ENCODE results near the gene OR2T10. TPM values are rescaled to one million over a fixed set of nuclear protein-coding genes. Genes with fewer than 3 reads are reported as not detected.
"Not testable (repeated sequence)": the region's sequence is repeated elsewhere in the genome, so short reads cannot be mapped to it uniquely, and the experiment has no call there.

The OR2T10 gene
- total and polyA plus RNA-seq, 9 donors, result not detected

DNA sequence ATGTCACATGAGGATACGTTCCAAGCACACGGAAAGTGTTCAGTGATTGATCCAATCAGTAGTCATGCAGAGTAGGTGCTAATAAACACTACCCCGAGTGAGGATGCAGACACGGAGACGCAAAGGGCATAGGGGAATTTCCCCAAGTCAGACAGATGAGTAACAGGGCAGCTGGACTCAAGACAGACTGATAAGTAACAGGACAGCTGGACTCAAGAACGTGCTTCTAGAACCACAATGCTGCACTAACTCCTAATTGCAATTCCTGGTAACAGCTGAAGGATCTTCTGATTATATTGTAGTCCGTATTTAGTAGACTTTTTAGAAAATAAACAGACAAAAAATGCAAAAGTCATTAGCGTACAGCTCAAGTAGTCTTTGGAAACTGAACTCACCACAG, 1.9 kb upstream of the OR2T10 start:
- Histone ChIP-seq H3K4me1 (ENCODE audit: control insufficient read depth, insufficient read depth, low read length) (no peaks in the 10 kb centered on the region), H3K4me3 (ENCODE audit: low read length) (no peak overlapping the region), H3K9me3 (replicated peaks; ENCODE audit: control insufficient read depth, low read depth, low read length) (peaks cover 30% of the 10 kb centered on the region), H3K27ac (ENCODE audit: low read length) (no peak overlapping the region), H3K36me3 (ENCODE audit: control insufficient read depth, insufficient read depth, low read length) (no peaks in the 10 kb centered on the region), H3K27me3 (ENCODE audit: control insufficient read depth, insufficient read depth, low read length) (no peaks in the 10 kb centered on the region)
- WGBS (ENCODE audit: insufficient coverage), result 79% methylated on average over 6 of the region's 8 CpGs
- no peak for DNase-seq

- no CpG with 5 or more reads among the region's 2 CpGs for WGBS (ENCODE audit: insufficient coverage)
- Histone ChIP-seq H3K9me3 (replicated peaks; ENCODE audit: control insufficient read depth, low read depth, low read length) (peaks cover 34% of the 10 kb centered on the region), H3K4me3 (ENCODE audit: low read length) (no peak overlapping the region), H3K27ac (ENCODE audit: low read length) (no peak overlapping the region), H3K36me3 (ENCODE audit: control insufficient read depth, insufficient read depth, low read length) (no peaks in the 10 kb centered on the region), H3K4me1 (ENCODE audit: control insufficient read depth, insufficient read depth, low read length) (no peaks in the 10 kb centered on the region), H3K27me3 (ENCODE audit: control insufficient read depth, insufficient read depth, low read length) (no peaks in the 10 kb centered on the region)
- DNase-seq, result no peak
These were observed 885 bp downstream of the OR2T10 start for GRCh38 chr1:248596615-248597014.

GRCh38 chr1:248593226-248593625, 4.3 kb downstream of the OR2T10 start:
- WGBS (ENCODE audit: insufficient coverage), result 90% methylated on average over 5 of the region's 5 CpGs
- no peaks in the 10 kb centered on the region for H3K4me1 ChIP-seq (ENCODE audit: control insufficient read depth, insufficient read depth, low read length)
- DNase-seq, result no peak

DNA sequence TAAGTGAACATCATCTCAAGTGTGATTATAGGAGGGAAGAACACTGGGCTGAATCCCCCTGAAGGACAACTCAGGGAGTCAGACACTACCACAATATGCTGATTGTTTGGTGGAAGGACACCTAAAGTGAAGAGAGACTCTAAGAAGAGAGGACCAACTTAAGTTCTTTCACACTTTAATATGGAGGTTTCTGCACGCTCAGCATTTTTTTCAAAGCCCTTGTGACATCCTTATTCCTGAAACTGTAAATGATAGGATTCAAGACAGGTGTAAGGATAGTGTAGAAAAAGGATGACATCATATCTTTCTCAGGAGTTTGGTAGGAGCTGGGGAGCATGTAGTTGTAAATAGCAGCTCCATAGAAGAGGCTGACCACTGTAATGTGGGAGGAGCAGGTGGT, 4.8 kb downstream of the OR2T10 start:
- H3K9me3 ChIP-seq (replicated peaks; ENCODE audit: control insufficient read depth, low read depth, low read length), result peaks cover 20% of the 10 kb centered on the region
- no peak for DNase-seq
- no CpG with 5 or more reads among the region's 1 CpG for WGBS (ENCODE audit: insufficient coverage)
- no peaks in the 10 kb centered on the region for H3K36me3 ChIP-seq (ENCODE audit: control insufficient read depth, insufficient read depth, low read length)
- H3K4me3 ChIP-seq (ENCODE audit: low read length), result no peak overlapping the region
- no peaks in the 10 kb centered on the region for H3K4me1 ChIP-seq (ENCODE audit: control insufficient read depth, insufficient read depth, low read length)
- H3K27me3 ChIP-seq (ENCODE audit: control insufficient read depth, insufficient read depth, low read length), result no peaks in the 10 kb centered on the region
- no peak overlapping the region for H3K27ac ChIP-seq (ENCODE audit: low read length)

More at GRCh38 chr1:248593226-248593625, 4.3 kb downstream of the OR2T10 start:
- H3K27me3 ChIP-seq (ENCODE audit: control insufficient read depth, insufficient read depth, low read length), result no peaks in the 10 kb centered on the region
- H3K36me3 ChIP-seq (ENCODE audit: control insufficient read depth, insufficient read depth, low read length), result no peaks in the 10 kb centered on the region
- H3K9me3 ChIP-seq (replicated peaks; ENCODE audit: control insufficient read depth, low read depth, low read length), result peaks cover 22% of the 10 kb centered on the region
- H3K27ac ChIP-seq (ENCODE audit: low read length), result no peak overlapping the region
- no peak overlapping the region for H3K4me3 ChIP-seq (ENCODE audit: low read length)

DNA sequence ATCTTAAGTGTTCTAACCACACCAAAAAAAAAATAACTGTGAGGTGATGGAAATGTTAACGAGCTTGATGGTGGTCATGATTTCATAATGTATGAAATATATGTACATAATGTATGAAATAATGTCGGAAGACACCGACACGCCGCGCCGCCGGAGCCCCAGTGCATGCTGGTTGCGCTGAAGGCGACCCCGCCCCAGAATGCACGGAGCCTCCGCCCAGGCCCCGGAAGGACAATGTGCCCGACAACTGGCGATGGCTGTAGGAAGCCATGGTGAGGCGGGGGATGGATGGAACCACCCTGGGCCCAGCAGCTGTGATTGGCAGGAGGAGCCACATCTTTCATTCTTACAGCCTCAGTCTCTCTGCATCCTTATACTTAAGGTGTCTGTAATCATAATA, 7.4 kb downstream of the OR2T10 start:
- no peak overlapping the region for H3K27ac ChIP-seq (ENCODE audit: low read length)
- H3K36me3 ChIP-seq (ENCODE audit: control insufficient read depth, insufficient read depth, low read length), result no peaks in the 10 kb centered on the region
- 92% methylated on average over 11 of the region's 17 CpGs for WGBS (ENCODE audit: insufficient coverage)
- no peaks in the 10 kb centered on the region for H3K27me3 ChIP-seq (ENCODE audit: control insufficient read depth, insufficient read depth, low read length)
- H3K9me3 ChIP-seq (replicated peaks; ENCODE audit: control insufficient read depth, low read depth, low read length), result peaks cover 14% of the 10 kb centered on the region
- no peaks in the 10 kb centered on the region for H3K4me1 ChIP-seq (ENCODE audit: control insufficient read depth, insufficient read depth, low read length)
- no peak overlapping the region for H3K4me3 ChIP-seq (ENCODE audit: low read length)
- DNase-seq, result no peak

DNA sequence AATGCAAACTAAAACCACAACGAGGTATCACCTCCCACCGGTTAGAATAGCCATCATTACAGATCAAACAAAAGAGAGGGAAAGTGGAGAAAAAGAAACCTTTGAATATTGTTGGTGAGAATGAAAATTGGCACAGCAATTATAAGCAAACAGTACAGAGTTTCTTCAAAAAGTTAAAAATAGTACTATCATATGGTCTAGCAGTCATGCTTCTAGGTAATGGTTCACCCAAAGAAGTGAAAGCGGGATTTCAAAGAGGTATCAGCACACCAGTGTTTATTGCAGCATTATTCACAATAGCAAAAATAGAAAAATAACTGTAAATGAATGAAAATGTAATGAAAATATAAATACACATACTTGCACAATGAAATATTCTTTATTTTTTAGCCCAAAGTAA, 8.2 kb downstream of the OR2T10 start:
- Histone ChIP-seq H3K4me1 (ENCODE audit: control insufficient read depth, insufficient read depth, low read length) (no peaks in the 10 kb centered on the region), H3K4me3 (ENCODE audit: low read length) (no peak overlapping the region), H3K27me3 (ENCODE audit: control insufficient read depth, insufficient read depth, low read length) (no peaks in the 10 kb centered on the region), H3K27ac (ENCODE audit: low read length) (no peak overlapping the region), H3K9me3 (replicated peaks; ENCODE audit: control insufficient read depth, low read depth, low read length) (peaks cover 14% of the 10 kb centered on the region), H3K36me3 (ENCODE audit: control insufficient read depth, insufficient read depth, low read length) (no peaks in the 10 kb centered on the region)
- WGBS (ENCODE audit: insufficient coverage), result no CpG with 5 or more reads among the region's 3 CpGs
- no peak for DNase-seq

DNA sequence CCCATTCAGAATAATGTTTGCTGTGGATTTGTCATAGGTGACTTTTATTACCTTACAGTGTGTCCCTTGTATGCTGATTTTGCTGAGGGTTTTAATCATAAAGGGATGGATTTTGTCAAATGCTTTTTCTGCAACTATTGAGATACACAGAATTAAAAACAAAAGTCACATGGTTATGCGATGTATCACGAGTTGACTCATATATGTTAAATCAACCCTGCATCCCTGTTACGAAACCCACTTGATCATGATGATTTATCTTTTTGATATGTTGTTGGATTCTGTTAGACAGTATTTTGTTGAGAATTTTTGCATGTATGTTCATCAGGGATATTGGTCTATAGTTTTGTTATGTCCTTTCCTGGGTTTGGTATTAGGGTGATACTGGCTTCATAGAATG, 12.2 kb downstream of the OR2T10 start:
- no peak overlapping the region for H3K4me3 ChIP-seq (ENCODE audit: low read length)
- no peaks in the 10 kb centered on the region for H3K9me3 ChIP-seq (replicated peaks; ENCODE audit: control insufficient read depth, low read depth, low read length)
- no CpG with 5 or more reads among the region's 3 CpGs for WGBS (ENCODE audit: insufficient coverage)
- DNase-seq, result no peak
- H3K36me3 ChIP-seq (ENCODE audit: control insufficient read depth, insufficient read depth, low read length), result no peaks in the 10 kb centered on the region
- H3K27ac ChIP-seq (ENCODE audit: low read length), result no peak overlapping the region
- no peaks in the 10 kb centered on the region for H3K27me3 ChIP-seq (ENCODE audit: control insufficient read depth, insufficient read depth, low read length)
- H3K4me1 ChIP-seq (ENCODE audit: control insufficient read depth, insufficient read depth, low read length), result no peaks in the 10 kb centered on the region

- no peaks in the 10 kb centered on the region for H3K27me3 ChIP-seq (ENCODE audit: control insufficient read depth, insufficient read depth, low read length)
- H3K4me1 ChIP-seq (ENCODE audit: control insufficient read depth, insufficient read depth, low read length), result no peaks in the 10 kb centered on the region
- peaks cover 7% of the 10 kb centered on the region for H3K9me3 ChIP-seq (replicated peaks; ENCODE audit: control insufficient read depth, low read depth, low read length)
- no CpG with 5 or more reads among the region's 9 CpGs for WGBS (ENCODE audit: insufficient coverage)
- H3K27ac ChIP-seq (ENCODE audit: low read length), result no peak overlapping the region
- no peaks in the 10 kb centered on the region for H3K36me3 ChIP-seq (ENCODE audit: control insufficient read depth, insufficient read depth, low read length)
- H3K4me3 ChIP-seq (ENCODE audit: low read length), result no peak overlapping the region
- DNase-seq, result no peak
These were observed 21.1 kb downstream of the OR2T10 start for GRCh38 chr1:248576260-248576980.

DNA sequence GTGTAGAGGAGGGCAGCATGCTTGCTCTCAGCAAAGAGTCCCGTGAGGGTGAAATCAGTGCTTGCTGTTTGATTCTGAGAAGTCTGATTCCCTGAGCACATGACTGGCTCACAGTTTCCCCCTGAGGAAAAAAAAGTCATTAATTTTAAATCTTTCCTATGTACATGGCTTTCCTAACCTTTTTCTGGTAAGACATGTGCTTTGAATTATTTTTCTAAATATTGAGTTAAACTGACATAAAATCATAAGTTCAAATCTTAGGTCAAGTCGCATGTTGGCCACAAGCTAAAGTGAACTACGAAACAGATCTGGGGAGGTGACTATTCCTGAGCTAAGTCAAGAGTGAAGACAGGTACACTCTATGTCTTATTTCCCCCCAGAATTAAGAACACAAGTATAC, 22.8 kb downstream of the OR2T10 start, which contains the start of gene OR2T34:
TSS of gene OR2T34 (minus strand) at position 101 of the 400 bp plus-strand sequence. CDS start at position 101, 0 bp downstream.
- not testable (repeated sequence) for DNase-seq; H3K9me3 ChIP-seq (replicated peaks; ENCODE audit: control insufficient read depth, low read depth, low read length); H3K4me1 ChIP-seq (ENCODE audit: control insufficient read depth, insufficient read depth, low read length); H3K27me3 ChIP-seq (ENCODE audit: control insufficient read depth, insufficient read depth, low read length); H3K36me3 ChIP-seq (ENCODE audit: control insufficient read depth, insufficient read depth, low read length); H3K4me3 ChIP-seq (ENCODE audit: low read length); H3K27ac ChIP-seq (ENCODE audit: low read length)
- WGBS (ENCODE audit: insufficient coverage), result no CpG with 5 or more reads among the region's 3 CpGs

DNA sequence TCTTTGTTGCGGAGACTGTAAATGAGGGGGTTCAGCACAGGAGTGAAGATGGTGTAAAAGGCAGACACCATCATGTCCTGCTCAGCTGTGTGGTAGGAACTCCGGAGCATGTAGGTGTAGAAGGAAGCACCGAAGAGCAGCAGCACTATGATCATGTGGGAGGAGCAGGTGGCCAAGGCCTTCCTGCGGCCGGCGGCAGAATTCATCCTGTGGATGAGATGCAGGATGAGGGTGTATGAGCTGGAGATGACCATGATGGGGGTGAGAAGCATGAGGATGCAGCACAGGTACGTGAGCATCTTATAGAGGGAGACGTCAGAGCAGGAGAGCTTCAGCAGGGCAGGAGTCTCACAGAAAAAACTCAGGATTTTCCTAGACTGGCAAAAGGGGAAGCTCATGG, 23.6 kb downstream of the OR2T10 start:
- not testable (repeated sequence) for H3K9me3 ChIP-seq (replicated peaks; ENCODE audit: control insufficient read depth, low read depth, low read length); DNase-seq; H3K27me3 ChIP-seq (ENCODE audit: control insufficient read depth, insufficient read depth, low read length); H3K27ac ChIP-seq (ENCODE audit: low read length); H3K4me1 ChIP-seq (ENCODE audit: control insufficient read depth, insufficient read depth, low read length); H3K36me3 ChIP-seq (ENCODE audit: control insufficient read depth, insufficient read depth, low read length); H3K4me3 ChIP-seq (ENCODE audit: low read length)
- no CpG with 5 or more reads among the region's 8 CpGs for WGBS (ENCODE audit: insufficient coverage)

DNA sequence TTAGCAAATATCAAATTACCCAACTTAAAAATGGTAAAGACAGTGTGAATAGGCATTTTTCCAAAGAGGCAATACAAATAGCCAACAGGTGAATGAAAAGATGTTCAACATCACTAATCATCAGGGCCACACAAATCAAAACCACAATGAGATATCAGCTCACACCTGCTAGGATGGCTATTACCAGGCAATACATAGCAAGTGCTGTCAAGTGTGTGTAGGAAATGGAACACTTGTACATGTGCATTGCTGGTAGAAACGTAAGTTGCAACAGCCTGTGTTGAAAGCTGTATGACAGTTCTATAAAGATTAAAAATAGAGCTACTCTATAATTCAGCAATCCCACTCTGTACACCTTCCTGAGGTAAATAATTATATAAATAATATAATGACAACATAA, 25.5 kb downstream of the OR2T10 start:
- not testable (repeated sequence) for H3K4me1 ChIP-seq (ENCODE audit: control insufficient read depth, insufficient read depth, low read length); DNase-seq; H3K9me3 ChIP-seq (replicated peaks; ENCODE audit: control insufficient read depth, low read depth, low read length); H3K27ac ChIP-seq (ENCODE audit: low read length); H3K27me3 ChIP-seq (ENCODE audit: control insufficient read depth, insufficient read depth, low read length); H3K4me3 ChIP-seq (ENCODE audit: low read length); H3K36me3 ChIP-seq (ENCODE audit: control insufficient read depth, insufficient read depth, low read length)
- no CpG with 5 or more reads among the region's 1 CpG for WGBS (ENCODE audit: insufficient coverage)

Measured in muscle of leg (tissue), 11 donors.